SU-DHL-6 (cell line): ENCODE results near the gene LY6G5B.

ENCODE experiments used
- H2AFZ ChIP-seq: fragments of 200-600 bp; sonication (generic); 2 replicates; pipeline ENCODE4 v1.6.1; 2014; ENCODE audit warnings: low read depth, mild to moderate bottlenecking, moderate library complexity, mixed read lengths, antibody characterized with exemption, low read length; ENCODE audit not compliant: severe bottlenecking
- H3F3A ChIP-seq: fragments of 200-600 bp; shearing (Covaris generic); 2 replicates; pipeline ENCODE4 v1.6.0; 2016; ENCODE audit warnings: antibody characterized with exemption, mild to moderate bottlenecking; ENCODE audit not compliant: insufficient read depth
- H3K27ac ChIP-seq: fragments of 200-600 bp; sonication (generic); 2 replicates; pipeline ENCODE4 v1.5.1; 2016; ENCODE audit warnings: low read depth, mild to moderate bottlenecking, low read length, moderate library complexity, mixed read lengths
- H3K27me3 ChIP-seq: fragments of 200-600 bp; sonication (generic), shearing (Covaris generic); 2 replicates; pipeline ENCODE4 v1.6.0; 2014; ENCODE audit warnings: mild to moderate bottlenecking, low read length
- H3K36me3 ChIP-seq: fragments of 200-600 bp; sonication (generic); 2 replicates; pipeline ENCODE4 v1.6.1; 2014; ENCODE audit warnings: mild to moderate bottlenecking, low read length, mixed read lengths
- H3K4me2 ChIP-seq: fragments of 300-600, 200-600 bp; shearing (Covaris generic), sonication (generic); 2 replicates; pipeline ENCODE4 v1.6.0; 2014; ENCODE audit warnings: low read length, low read depth, mild to moderate bottlenecking; ENCODE audit not compliant: poor library complexity, severe bottlenecking
- H3K4me3 ChIP-seq: fragments of 200-600 bp; sonication (generic); 2 replicates; pipeline ENCODE4 v1.5.1; 2014; ENCODE audit warnings: antibody characterized with exemption, low read length, mild to moderate bottlenecking, mixed read lengths; ENCODE audit not compliant: insufficient read depth, poor library complexity, severe bottlenecking
- H3K79me2 ChIP-seq: fragments of 200-600 bp; sonication (generic); 2 replicates; pipeline ENCODE4 v1.6.1; 2014; ENCODE audit warnings: mild to moderate bottlenecking, low read length, moderate library complexity; ENCODE audit not compliant: insufficient read depth
- H3K9ac ChIP-seq: fragments of 200-600 bp; sonication (generic); 2 replicates; pipeline ENCODE4 v1.7.0; 2014; ENCODE audit warnings: mild to moderate bottlenecking, low read length
- H3K9me2 ChIP-seq: fragments of 200-600 bp; sonication (generic); replicated peaks from 2 replicates; pipeline ENCODE4 v1.6.1; 2014; ENCODE audit warnings: low read length; ENCODE audit not compliant: insufficient read depth
- H3K9me3 ChIP-seq: fragments of 200-600 bp; sonication (generic); 2 replicates; pipeline ENCODE4 v1.6.1; 2014; ENCODE audit warnings: low read length, mixed read lengths; ENCODE audit not compliant: insufficient read depth
- H4K20me1 ChIP-seq: fragments of 200-600 bp; sonication (generic); 2 replicates; pipeline ENCODE4 v1.6.1; 2014; ENCODE audit warnings: low read depth, mild to moderate bottlenecking, antibody characterized with exemption, low read length, moderate library complexity, mixed read lengths
- EZH2phosphoT487 ChIP-seq: fragments of 200-600 bp; sonication (generic), shearing (Covaris generic); conservative IDR thresholded peaks from 2 replicates; pipeline ENCODE4 v1.6.1; 2018; ENCODE audit warnings: mild to moderate bottlenecking, antibody characterized with exemption, low read length, moderate library complexity, mixed read lengths
- TF ChIP-seq, protein P1 (sequence below): fragments of 200-600 bp; sonication (generic); IDR thresholded peaks from one replicate; pipeline ENCODE4 v1.5.1; 2017; ENCODE audit warnings: antibody characterized with exemption, mild to moderate bottlenecking, low read length, moderate library complexity; ENCODE audit not compliant: insufficient read depth, poor library complexity, severe bottlenecking

The LY6G5B gene

DNA sequence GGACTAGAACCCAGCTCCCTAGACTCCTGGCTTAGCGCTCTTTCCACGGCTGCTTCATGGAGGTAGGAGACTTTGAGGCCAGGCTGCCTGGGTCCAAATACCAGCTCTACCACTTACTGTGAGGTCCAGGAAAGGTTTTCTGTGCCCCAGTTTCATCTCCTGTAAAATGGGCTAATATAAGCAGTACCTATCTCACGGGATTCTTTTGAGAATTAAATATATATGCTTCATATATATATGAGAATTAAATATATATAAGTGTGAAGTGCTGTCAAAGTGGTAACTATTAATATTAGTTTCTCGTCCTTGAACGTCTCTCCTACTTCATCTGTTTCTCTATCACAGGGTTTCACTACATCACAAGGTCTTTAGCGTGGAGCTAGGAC is 21.3 kb downstream of the LY6G5B start:
- TF ChIP-seq EZH2phosphoT487, result no peak
- TF ChIP-seq, protein P1, sequence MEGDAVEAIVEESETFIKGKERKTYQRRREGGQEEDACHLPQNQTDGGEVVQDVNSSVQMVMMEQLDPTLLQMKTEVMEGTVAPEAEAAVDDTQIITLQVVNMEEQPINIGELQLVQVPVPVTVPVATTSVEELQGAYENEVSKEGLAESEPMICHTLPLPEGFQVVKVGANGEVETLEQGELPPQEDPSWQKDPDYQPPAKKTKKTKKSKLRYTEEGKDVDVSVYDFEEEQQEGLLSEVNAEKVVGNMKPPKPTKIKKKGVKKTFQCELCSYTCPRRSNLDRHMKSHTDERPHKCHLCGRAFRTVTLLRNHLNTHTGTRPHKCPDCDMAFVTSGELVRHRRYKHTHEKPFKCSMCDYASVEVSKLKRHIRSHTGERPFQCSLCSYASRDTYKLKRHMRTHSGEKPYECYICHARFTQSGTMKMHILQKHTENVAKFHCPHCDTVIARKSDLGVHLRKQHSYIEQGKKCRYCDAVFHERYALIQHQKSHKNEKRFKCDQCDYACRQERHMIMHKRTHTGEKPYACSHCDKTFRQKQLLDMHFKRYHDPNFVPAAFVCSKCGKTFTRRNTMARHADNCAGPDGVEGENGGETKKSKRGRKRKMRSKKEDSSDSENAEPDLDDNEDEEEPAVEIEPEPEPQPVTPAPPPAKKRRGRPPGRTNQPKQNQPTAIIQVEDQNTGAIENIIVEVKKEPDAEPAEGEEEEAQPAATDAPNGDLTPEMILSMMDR, result no peak
- Histone ChIP-seq H4K20me1 (no peaks in the 10 kb centered on the region), H3K27ac (no peak overlapping the region), H3K9ac (no peak overlapping the region), H3K27me3 (no peaks in the 10 kb centered on the region), H2AFZ (no peak overlapping the region), H3K4me2 (no peak overlapping the region), H3K36me3 (peaks cover 5% of the 10 kb centered on the region; the same call in 1 of the 2 replicates), H3K9me3 (no peaks in the 10 kb centered on the region), H3F3A (no peaks in the 10 kb centered on the region), H3K4me3 (no peak overlapping the region), H3K9me2 (no peaks in the 10 kb centered on the region), H3K79me2 (no peaks in the 10 kb centered on the region)

DNA sequence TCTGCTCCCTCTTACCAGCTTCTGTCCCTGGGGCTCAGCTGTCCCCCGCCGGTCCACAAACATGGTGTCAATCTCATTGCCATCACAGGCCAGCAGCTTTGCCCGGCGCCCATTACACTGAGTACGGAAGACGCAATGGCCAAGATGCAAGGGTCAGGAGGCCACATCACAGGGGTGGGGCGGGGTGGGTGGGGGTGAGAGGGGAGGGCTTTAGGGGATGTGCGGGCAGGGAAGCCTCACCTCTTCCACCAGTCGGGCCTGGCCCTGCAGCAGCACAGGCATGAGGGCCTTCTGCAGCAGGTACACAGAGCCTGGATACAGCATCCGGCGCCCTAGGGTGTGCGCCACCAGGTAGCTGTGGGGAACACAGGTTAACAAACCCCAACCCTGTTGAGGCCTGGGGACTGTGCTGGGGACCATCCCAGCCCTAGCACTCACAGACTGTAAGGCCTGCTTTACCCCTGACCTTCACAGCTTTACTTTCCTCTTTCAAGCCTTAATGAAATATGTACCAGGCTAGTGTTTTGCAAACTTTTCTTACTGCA is 21.9 kb downstream of the LY6G5B start:
- Histone ChIP-seq H3K27ac (no peak overlapping the region), H3K4me2 (no peak overlapping the region), H2AFZ (no peak overlapping the region), H3K9me3 (no peaks in the 10 kb centered on the region), H3K36me3 (peaks cover 5% of the 10 kb centered on the region; the same call in 1 of the 2 replicates), H3K27me3 (no peaks in the 10 kb centered on the region), H3K79me2 (no peaks in the 10 kb centered on the region), H3K4me3 (no peak overlapping the region), H3K9ac (no peak overlapping the region), H3K9me2 (no peaks in the 10 kb centered on the region), H4K20me1 (no peaks in the 10 kb centered on the region), H3F3A (no peaks in the 10 kb centered on the region)
- no peak for TF ChIP-seq EZH2phosphoT487
- TF ChIP-seq, protein P1, result no peak

DNA sequence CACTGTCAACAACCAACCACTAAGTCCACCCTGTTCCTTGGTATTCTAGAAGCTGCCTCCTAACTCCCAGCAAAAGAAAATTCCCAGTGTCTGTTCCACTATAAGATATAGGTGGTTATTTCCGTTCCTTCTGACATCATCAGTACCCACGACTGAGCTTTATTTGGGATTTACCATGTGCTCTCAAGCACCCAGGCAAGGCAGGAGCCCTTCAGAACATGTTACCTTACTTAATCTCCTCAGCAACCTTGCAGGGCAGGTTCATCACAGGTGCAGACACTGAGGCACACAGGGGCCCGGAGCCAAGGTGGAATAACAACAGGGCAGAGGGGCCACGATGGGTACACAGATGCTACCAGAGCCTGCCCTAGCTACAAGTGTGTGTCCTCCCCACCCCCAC is 22.6 kb downstream of the LY6G5B start:
- no peak for TF ChIP-seq EZH2phosphoT487
- TF ChIP-seq, protein P1, result no peak

More for the DNA sequence above, 22.6 kb downstream of the LY6G5B start:
- H3K27ac ChIP-seq, result no peak overlapping the region
- peaks cover 5% of the 10 kb centered on the region; the same call in 1 of the 2 replicates for H3K36me3 ChIP-seq
- H3K9ac ChIP-seq, result no peak overlapping the region
- no peak overlapping the region for H2AFZ ChIP-seq
- H3K4me2 ChIP-seq, result no peak overlapping the region
- H3K9me2 ChIP-seq, result no peaks in the 10 kb centered on the region
- no peaks in the 10 kb centered on the region for H3K79me2 ChIP-seq
- no peaks in the 10 kb centered on the region for H3K9me3 ChIP-seq
- H3K4me3 ChIP-seq, result no peak overlapping the region
- no peaks in the 10 kb centered on the region for H3F3A ChIP-seq
- H4K20me1 ChIP-seq, result no peaks in the 10 kb centered on the region
- no peaks in the 10 kb centered on the region for H3K27me3 ChIP-seq
